ENCODE measurements around the gene NUDT13.

DNA sequence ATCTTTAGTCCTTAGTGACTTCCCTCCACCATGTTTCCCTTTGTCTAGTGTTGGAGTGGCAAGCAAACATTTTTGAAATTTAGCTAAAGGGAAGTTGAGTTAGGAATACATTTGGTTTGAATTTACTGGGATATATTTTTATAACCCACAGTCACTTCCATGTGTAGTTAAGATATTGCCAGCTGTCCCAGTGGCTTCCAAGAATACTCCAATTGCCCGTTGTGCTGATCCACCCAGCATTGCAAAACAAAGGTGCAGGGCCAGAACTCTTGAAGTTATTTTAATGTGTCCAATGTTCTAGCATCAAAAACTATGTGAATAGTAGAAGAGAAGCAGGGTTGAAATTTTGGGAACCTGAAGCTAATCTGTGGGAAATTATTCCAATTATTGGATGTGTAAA lies 11.1 kb upstream of the NUDT13 start:
- TF ChIP-seq, protein P1, sequence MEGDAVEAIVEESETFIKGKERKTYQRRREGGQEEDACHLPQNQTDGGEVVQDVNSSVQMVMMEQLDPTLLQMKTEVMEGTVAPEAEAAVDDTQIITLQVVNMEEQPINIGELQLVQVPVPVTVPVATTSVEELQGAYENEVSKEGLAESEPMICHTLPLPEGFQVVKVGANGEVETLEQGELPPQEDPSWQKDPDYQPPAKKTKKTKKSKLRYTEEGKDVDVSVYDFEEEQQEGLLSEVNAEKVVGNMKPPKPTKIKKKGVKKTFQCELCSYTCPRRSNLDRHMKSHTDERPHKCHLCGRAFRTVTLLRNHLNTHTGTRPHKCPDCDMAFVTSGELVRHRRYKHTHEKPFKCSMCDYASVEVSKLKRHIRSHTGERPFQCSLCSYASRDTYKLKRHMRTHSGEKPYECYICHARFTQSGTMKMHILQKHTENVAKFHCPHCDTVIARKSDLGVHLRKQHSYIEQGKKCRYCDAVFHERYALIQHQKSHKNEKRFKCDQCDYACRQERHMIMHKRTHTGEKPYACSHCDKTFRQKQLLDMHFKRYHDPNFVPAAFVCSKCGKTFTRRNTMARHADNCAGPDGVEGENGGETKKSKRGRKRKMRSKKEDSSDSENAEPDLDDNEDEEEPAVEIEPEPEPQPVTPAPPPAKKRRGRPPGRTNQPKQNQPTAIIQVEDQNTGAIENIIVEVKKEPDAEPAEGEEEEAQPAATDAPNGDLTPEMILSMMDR (IDR thresholded peaks at IDR 0.05): no peak
- TF ChIP-seq POLR2A (IDR thresholded peaks at IDR 0.05): no peak
- no peak for TF ChIP-seq EP300 (IDR thresholded peaks at IDR 0.05)
- TF ChIP-seq POLR2AphosphoS5 (IDR thresholded peaks at IDR 0.05): no peak
